H9 (cell line): ENCODE measurements around the gene KIF16B. TPM values are rescaled to one million over a fixed set of nuclear protein-coding genes. Genes with fewer than 3 reads are reported as not detected.

Experiments
- DNase-seq: peaks from one replicate; pipeline ENCODE4 v3.0.0-alpha.2; 2017
- H2AFZ ChIP-seq: one replicate; pipeline ENCODE4 v1.6.1; 2013; ENCODE audit warnings: mild to moderate bottlenecking, low read length, control low read depth, moderate library complexity
- H2AK5ac ChIP-seq: 2 replicates; pipeline ENCODE4 v1.6.1; 2013; ENCODE audit warnings: low read length, control low read depth, mixed read lengths; ENCODE audit not compliant: insufficient read length
- H2BK120ac ChIP-seq: one replicate; pipeline ENCODE4 v1.6.1; 2013; ENCODE audit warnings: low read depth, mild to moderate bottlenecking, low read length, control low read depth, inconsistent platforms; ENCODE audit not compliant: poor library complexity, severe bottlenecking
- H2BK12ac ChIP-seq: 2 replicates; pipeline ENCODE4 v1.6.1; 2013; ENCODE audit warnings: low read length, control low read depth, mixed read lengths, low read depth; ENCODE audit not compliant: insufficient read length
- H2BK15ac ChIP-seq: 2 replicates; pipeline ENCODE4 v1.6.1; 2013; ENCODE audit warnings: low read depth, low read length, control low read depth
- H2BK20ac ChIP-seq: one replicate; pipeline ENCODE4 v1.6.1; 2013; ENCODE audit warnings: low read depth, mild to moderate bottlenecking, low read length, control low read depth, inconsistent platforms; ENCODE audit not compliant: poor library complexity, severe bottlenecking
- H2BK5ac ChIP-seq: 2 replicates; pipeline ENCODE4 v1.6.1; 2013; ENCODE audit warnings: low read length, control low read depth, mixed read lengths; ENCODE audit not compliant: insufficient read length
- H3K14ac ChIP-seq: 2 replicates; pipeline ENCODE4 v1.6.1; 2013; ENCODE audit warnings: low read length, control low read depth; ENCODE audit not compliant: insufficient read depth
- H3K18ac ChIP-seq: 2 replicates; pipeline ENCODE4 v1.6.1; 2013; ENCODE audit warnings: low read depth, mild to moderate bottlenecking, mixed read lengths, low read length, control low read depth; ENCODE audit not compliant: insufficient read length
- H3K23ac ChIP-seq: 2 replicates; pipeline ENCODE4 v1.6.1; 2013; ENCODE audit warnings: low read length, control low read depth, mixed read lengths, low read depth; ENCODE audit not compliant: insufficient read length
- H3K23me2 ChIP-seq: 2 replicates; pipeline ENCODE4 v1.6.1; 2013; ENCODE audit warnings: low read depth, mild to moderate bottlenecking, mixed read lengths, low read length, control low read depth; ENCODE audit not compliant: insufficient read length, poor library complexity, severe bottlenecking
- H3K27ac ChIP-seq: 2 replicates; pipeline ENCODE4 v1.5.1; 2013; ENCODE audit warnings: low read length, control low read depth, mixed read lengths, low read depth; ENCODE audit not compliant: insufficient read length
- H3K27me3 ChIP-seq: 2 replicates; pipeline ENCODE4 v1.6.1; 2013; ENCODE audit warnings: low read length, control low read depth, inconsistent platforms; ENCODE audit not compliant: insufficient read depth
- H3K4ac ChIP-seq: 2 replicates; pipeline ENCODE4 v1.6.1; 2013; ENCODE audit warnings: low read depth, mild to moderate bottlenecking, control low read depth, inconsistent platforms, low read length, moderate library complexity
- H3K4me1 ChIP-seq: 2 replicates; pipeline ENCODE4 v1.6.1; 2013; ENCODE audit warnings: low read length, control low read depth, inconsistent platforms; ENCODE audit not compliant: insufficient read depth
- H3K4me2 ChIP-seq: 2 replicates; pipeline ENCODE4 v1.6.1; 2013; ENCODE audit warnings: low read length, control low read depth, mixed read lengths; ENCODE audit not compliant: insufficient read length, insufficient read depth
- H3K56ac ChIP-seq: 2 replicates; pipeline ENCODE4 v1.6.1; 2013; ENCODE audit warnings: low read depth, mild to moderate bottlenecking, mixed read lengths, low read length, control low read depth; ENCODE audit not compliant: insufficient read length
- H3K79me1 ChIP-seq: 2 replicates; pipeline ENCODE4 v1.6.1; 2013; ENCODE audit warnings: low read depth, mild to moderate bottlenecking, moderate library complexity, low read length, control low read depth, inconsistent platforms; ENCODE audit not compliant: insufficient read depth, poor library complexity, severe bottlenecking
- H3K79me2 ChIP-seq: 2 replicates; pipeline ENCODE4 v1.6.1; 2013; ENCODE audit warnings: low read length, control low read depth, inconsistent platforms; ENCODE audit not compliant: insufficient read depth
- H3K9ac ChIP-seq: 2 replicates; pipeline ENCODE4 v1.6.1; 2013; ENCODE audit warnings: low read length, control low read depth, mixed read lengths; ENCODE audit not compliant: insufficient read length; ENCODE audit errors: extremely low read depth
- H3K9me3 ChIP-seq: one replicate; pipeline ENCODE4 v1.6.1; 2013; ENCODE audit warnings: low read depth, low read length, inconsistent platforms; ENCODE audit not compliant: control insufficient read depth
- H3T11ph ChIP-seq: one replicate; pipeline ENCODE4 v1.6.1; 2013; ENCODE audit warnings: mild to moderate bottlenecking, low read length, control low read depth, inconsistent platforms
- H4K20me1 ChIP-seq: one replicate; pipeline ENCODE4 v1.6.1; 2013; ENCODE audit not compliant: control insufficient read depth, insufficient read length, insufficient read depth
- H4K5ac ChIP-seq: 2 replicates; pipeline ENCODE4 v1.6.1; 2013; ENCODE audit warnings: low read depth, mild to moderate bottlenecking, mixed read lengths, low read length, control low read depth; ENCODE audit not compliant: insufficient read length
- H4K8ac ChIP-seq: replicated peaks from 2 replicates; pipeline ENCODE4 v1.6.1; 2013; ENCODE audit warnings: low read length, control low read depth, mixed read lengths, low read depth; ENCODE audit not compliant: insufficient read length
- H4K91ac ChIP-seq: 2 replicates; pipeline ENCODE4 v1.6.1; 2013; ENCODE audit warnings: low read depth, mild to moderate bottlenecking, moderate library complexity, mixed read lengths, low read length, control low read depth; ENCODE audit not compliant: insufficient read length
- H3K27ac Mint-ChIP-seq, 3 experiments: 2 replicates in 2 of 3; 3 replicates in 1 of 3; pipeline ENCODE4 v1.8.0; 2020 to 2021; ENCODE audit warnings: mixed read lengths in 3 of 3, mild to moderate bottlenecking in 1 of 3, moderate library complexity in 1 of 3
- H3K27me3 Mint-ChIP-seq: 2 replicates; pipeline ENCODE4 v1.8.0; 2021; ENCODE audit warnings: low read depth, mild to moderate bottlenecking, moderate library complexity, mixed read lengths
- H3K36me3 Mint-ChIP-seq, 3 experiments: 2 replicates in 2 of 3; 3 replicates in 1 of 3; pipeline ENCODE4 v1.8.0; 2020 to 2021; ENCODE audit warnings: low read depth in 3 of 3, mixed read lengths in 3 of 3; ENCODE audit not compliant: insufficient read depth in 1 of 3
- H3K4me1 Mint-ChIP-seq, 2 experiments: 2 replicates each; pipeline ENCODE4 v1.8.0; 2020; ENCODE audit warnings: mixed read lengths in 2 of 2
- H3K4me3 Mint-ChIP-seq, 2 experiments: 2 replicates in 1 of 2; 3 replicates in 1 of 2; pipeline ENCODE4 v1.8.0; 2020 to 2021; ENCODE audit warnings: mild to moderate bottlenecking in 2 of 2, mixed read lengths in 2 of 2, moderate library complexity in 1 of 2
- H3K9me3 Mint-ChIP-seq, 2 experiments: 2 replicates in 1 of 2; 3 replicates in 1 of 2; pipeline ENCODE4 v1.8.0; 2020; ENCODE audit warnings: mild to moderate bottlenecking in 2 of 2, mixed read lengths in 2 of 2, moderate library complexity in 1 of 2
- WGBS: extraction: QIAGEN DNeasy Blood & Tissue Kit; methylation state at CpG from one replicate; pipeline ENCODE4 v1.1.7; 2013; ENCODE audit warnings: missing lambda C conversion rate, low lambda C conversion rate, mixed read lengths; ENCODE audit not compliant: insufficient read length; ENCODE audit errors: extremely low coverage; 5-methylcytosine and 5-hydroxymethylcytosine counted together
- total RNA-seq: library from RNA; stranded (reverse); gene quantifications from 2 replicates; pipeline ENCODE4 v1.2.1, GENCODE V29; 2021
- TF ChIP-seq, protein P1 (sequence below): fragments of 200-600 bp; sonication (generic); conservative IDR thresholded peaks from 3 replicates; pipeline ENCODE4 v1.8.0; 2021; ENCODE audit warnings: antibody characterized with exemption, mild to moderate bottlenecking

The KIF16B gene
- total RNA-seq, 1 experiment from 2014 or later = 7.4 TPM

DNA sequence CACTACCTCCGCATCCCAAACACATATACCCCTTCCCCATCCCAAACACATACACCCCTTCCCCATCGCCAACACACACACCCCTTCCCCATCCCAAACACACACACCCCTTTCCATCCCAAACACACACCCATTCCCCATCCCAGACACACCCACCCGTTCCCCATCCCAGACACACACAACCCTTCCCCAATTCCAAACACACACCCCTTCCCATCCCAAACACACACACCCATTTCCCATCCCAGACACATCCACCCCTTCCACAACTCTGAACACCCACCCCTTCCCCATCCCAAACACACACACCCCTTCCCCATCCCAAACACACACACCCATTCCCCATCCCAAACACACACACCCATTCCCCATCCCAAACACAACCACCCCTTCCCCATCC is 314.5 kb downstream of the KIF16B start:
- Histone ChIP-seq H3K9me3 (no peaks in the 10 kb centered on the region), H3K79me2 (no peaks in the 10 kb centered on the region), H3K27me3 (no peaks in the 10 kb centered on the region), H3K4me2 (no peak overlapping the region), H2BK12ac (no peak overlapping the region), H3T11ph (no peak overlapping the region), H3K18ac (no peak overlapping the region), H4K8ac (no peak overlapping the region), H4K5ac (no peak overlapping the region), H2BK20ac (no peak overlapping the region), H2AK5ac (no peak overlapping the region), H3K23ac (no peak overlapping the region), H3K23me2 (no peaks in the 10 kb centered on the region), H2BK5ac (no peak overlapping the region), H2BK15ac (no peak overlapping the region), H2AFZ (no peak overlapping the region), H3K56ac (no peak overlapping the region), H3K4me1 (no peaks in the 10 kb centered on the region), H3K79me1 (no peaks in the 10 kb centered on the region), H3K27ac (no peak overlapping the region), H4K91ac (no peak overlapping the region), H3K14ac (no peak overlapping the region), H2BK120ac (no peak overlapping the region), H4K20me1 (no peaks in the 10 kb centered on the region), H3K9ac (no peak overlapping the region), H3K4ac (no peak overlapping the region)
- Mint-ChIP-seq H3K27me3 (no peaks in the 10 kb centered on the region; the same call in 1 of the 2 replicates), H3K4me1 (no peaks in the 10 kb centered on the region), H3K36me3 (no peaks in the 10 kb centered on the region), H3K9me3 (no peaks in the 10 kb centered on the region; a peak in 1 of 5 replicates), H3K27ac (no peak overlapping the region), H3K4me3 (no peak overlapping the region)
- 100% methylated on average over 3 of the region's 3 CpGs for WGBS
- TF ChIP-seq, protein P1, sequence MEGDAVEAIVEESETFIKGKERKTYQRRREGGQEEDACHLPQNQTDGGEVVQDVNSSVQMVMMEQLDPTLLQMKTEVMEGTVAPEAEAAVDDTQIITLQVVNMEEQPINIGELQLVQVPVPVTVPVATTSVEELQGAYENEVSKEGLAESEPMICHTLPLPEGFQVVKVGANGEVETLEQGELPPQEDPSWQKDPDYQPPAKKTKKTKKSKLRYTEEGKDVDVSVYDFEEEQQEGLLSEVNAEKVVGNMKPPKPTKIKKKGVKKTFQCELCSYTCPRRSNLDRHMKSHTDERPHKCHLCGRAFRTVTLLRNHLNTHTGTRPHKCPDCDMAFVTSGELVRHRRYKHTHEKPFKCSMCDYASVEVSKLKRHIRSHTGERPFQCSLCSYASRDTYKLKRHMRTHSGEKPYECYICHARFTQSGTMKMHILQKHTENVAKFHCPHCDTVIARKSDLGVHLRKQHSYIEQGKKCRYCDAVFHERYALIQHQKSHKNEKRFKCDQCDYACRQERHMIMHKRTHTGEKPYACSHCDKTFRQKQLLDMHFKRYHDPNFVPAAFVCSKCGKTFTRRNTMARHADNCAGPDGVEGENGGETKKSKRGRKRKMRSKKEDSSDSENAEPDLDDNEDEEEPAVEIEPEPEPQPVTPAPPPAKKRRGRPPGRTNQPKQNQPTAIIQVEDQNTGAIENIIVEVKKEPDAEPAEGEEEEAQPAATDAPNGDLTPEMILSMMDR = no peak
- DNase-seq = no peak
